Neural cell (in vitro differentiated cells): ENCODE measurements around the gene SLC34A3. TPM values are rescaled to one million over a fixed set of nuclear protein-coding genes. Genes with fewer than 3 reads are reported as not detected.

ENCODE experiments used
- H2AFZ ChIP-seq: fragments of 200-600, 300-800 bp; sonication (generic), shearing (Covaris generic); 2 replicates; pipeline ENCODE4 v1.6.0; 2014; ENCODE audit warnings: low read depth, mild to moderate bottlenecking, antibody characterized with exemption, low read length, moderate library complexity
- H3F3A ChIP-seq: fragments of 200-600 bp; shearing (Covaris generic); 2 replicates; pipeline ENCODE4 v1.6.1; 2016; ENCODE audit warnings: mild to moderate bottlenecking, moderate library complexity, mixed read lengths, antibody characterized with exemption, low read length; ENCODE audit not compliant: insufficient read depth, poor library complexity, severe bottlenecking
- H3K27ac ChIP-seq: fragments of 200-600, 300-800 bp; sonication (generic), shearing (Covaris generic); 2 replicates; pipeline ENCODE4 v1.5.1; 2014; ENCODE audit warnings: mild to moderate bottlenecking, low read length, moderate library complexity
- H3K27me3 ChIP-seq: fragments of 300-800, 200-600 bp; sonication (generic), shearing (Covaris generic); 2 replicates; pipeline ENCODE4 v1.6.0; 2014; ENCODE audit warnings: mild to moderate bottlenecking, low read depth, low read length, moderate library complexity; ENCODE audit not compliant: insufficient read depth
- H3K36me3 ChIP-seq: fragments of 300-800, 200-600 bp; sonication (generic), shearing (Covaris generic); 2 replicates; pipeline ENCODE4 v1.5.1; 2014; ENCODE audit warnings: mild to moderate bottlenecking, antibody characterized with exemption, low read length, moderate library complexity; ENCODE audit not compliant: insufficient read depth
- H3K4me2 ChIP-seq: fragments of 300-800, 200-600 bp; sonication (generic), shearing (Covaris generic); 2 replicates; pipeline ENCODE4 v1.6.0; 2014; ENCODE audit warnings: mild to moderate bottlenecking, low read length
- H3K4me3 ChIP-seq: fragments of 300-800, 200-600 bp; sonication (generic), shearing (Covaris generic); 2 replicates; pipeline ENCODE4 v1.5.1; 2014; ENCODE audit warnings: mild to moderate bottlenecking, low read length, moderate library complexity
- H3K79me2 ChIP-seq: fragments of 200-600 bp; shearing (Covaris generic); replicated peaks from 2 replicates; pipeline ENCODE4 v1.6.0; 2014; ENCODE audit warnings: mild to moderate bottlenecking, low read length, moderate library complexity; ENCODE audit not compliant: insufficient read depth
- H3K9ac ChIP-seq: fragments of 300-800, 200-600 bp; sonication (generic), shearing (Covaris generic); 2 replicates; pipeline ENCODE4 v1.6.1; 2016; ENCODE audit warnings: mild to moderate bottlenecking, low read length, mixed read lengths
- H3K9me2 ChIP-seq: fragments of 200-600 bp; shearing (Covaris generic); 2 replicates; pipeline ENCODE4 v1.6.1; 2016; ENCODE audit warnings: mild to moderate bottlenecking, low read length, mixed read lengths; ENCODE audit not compliant: insufficient read depth
- H3K9me3 ChIP-seq: fragments of 200-600, 300-800 bp; sonication (generic), shearing (Covaris generic); 2 replicates; pipeline ENCODE4 v1.6.1; 2016; ENCODE audit warnings: mild to moderate bottlenecking, mixed run types, low read length, moderate library complexity, mixed read lengths
- H4K20me1 ChIP-seq: fragments of 200-600 bp; shearing (Covaris generic); 2 replicates; pipeline ENCODE4 v1.6.1; 2016; ENCODE audit warnings: mild to moderate bottlenecking, mixed run types; ENCODE audit not compliant: insufficient read depth
- CTCF ChIP-seq: fragments of 450-650 bp; IDR thresholded peaks from 2 replicates; pipeline ENCODE4 v1.5.1; 2014; ENCODE audit warnings: antibody characterized with exemption, mild to moderate bottlenecking, moderate library complexity; ENCODE audit not compliant: poor library complexity, severe bottlenecking
- EP300 ChIP-seq: fragments of 450-650 bp; conservative IDR thresholded peaks from 2 replicates; pipeline ENCODE4 v1.6.1; 2014; ENCODE audit warnings: antibody characterized with exemption, mild to moderate bottlenecking, moderate library complexity; ENCODE audit not compliant: poor library complexity, severe bottlenecking
- EZH2 ChIP-seq: fragments of 200-600, 300-800 bp; shearing (Covaris generic), sonication (generic); IDR thresholded peaks from 2 replicates; pipeline ENCODE4 v1.6.1; 2014; ENCODE audit warnings: antibody characterized with exemption, low read length, borderline replicate concordance, mild to moderate bottlenecking; ENCODE audit not compliant: insufficient read depth, poor library complexity, severe bottlenecking
- MXI1 ChIP-seq: fragments of 450-650 bp; conservative IDR thresholded peaks from 2 replicates; pipeline ENCODE4 v1.6.1; 2014; ENCODE audit warnings: antibody characterized with exemption, mild to moderate bottlenecking; ENCODE audit not compliant: poor library complexity, severe bottlenecking
- POLR2AphosphoS5 ChIP-seq: IDR thresholded peaks from 2 replicates; pipeline ENCODE4 v1.6.1; 2012
- RAD21 ChIP-seq: fragments of 450-650 bp; conservative IDR thresholded peaks from 2 replicates; pipeline ENCODE4 v1.6.1; 2014; ENCODE audit warnings: antibody characterized with exemption, mild to moderate bottlenecking, moderate library complexity
- SMC3 ChIP-seq: fragments of 450-650 bp; conservative IDR thresholded peaks from 2 replicates; pipeline ENCODE4 v1.6.1; 2014; ENCODE audit warnings: antibody characterized with exemption, mild to moderate bottlenecking, moderate library complexity; ENCODE audit not compliant: poor library complexity
- TAF1 ChIP-seq: IDR thresholded peaks from 2 replicates; pipeline ENCODE4 v1.6.1; 2012; ENCODE audit warnings: low read depth
- polyA plus RNA-seq: library from polyadenylated mRNA; depleted of rRNA; stranded (reverse); fragments of >200 nt; gene quantifications from 2 replicates; pipeline ENCODE4 v1.2.3, GENCODE V29; 2014
- TF ChIP-seq, protein P1 (sequence below): IDR thresholded peaks from 2 replicates; pipeline ENCODE4 v1.6.1; 2012; ENCODE audit warnings: borderline replicate concordance

Gene SLC34A3
- polyA plus RNA-seq, 1 donor from 2014 or later: 0.27 TPM

DNA sequence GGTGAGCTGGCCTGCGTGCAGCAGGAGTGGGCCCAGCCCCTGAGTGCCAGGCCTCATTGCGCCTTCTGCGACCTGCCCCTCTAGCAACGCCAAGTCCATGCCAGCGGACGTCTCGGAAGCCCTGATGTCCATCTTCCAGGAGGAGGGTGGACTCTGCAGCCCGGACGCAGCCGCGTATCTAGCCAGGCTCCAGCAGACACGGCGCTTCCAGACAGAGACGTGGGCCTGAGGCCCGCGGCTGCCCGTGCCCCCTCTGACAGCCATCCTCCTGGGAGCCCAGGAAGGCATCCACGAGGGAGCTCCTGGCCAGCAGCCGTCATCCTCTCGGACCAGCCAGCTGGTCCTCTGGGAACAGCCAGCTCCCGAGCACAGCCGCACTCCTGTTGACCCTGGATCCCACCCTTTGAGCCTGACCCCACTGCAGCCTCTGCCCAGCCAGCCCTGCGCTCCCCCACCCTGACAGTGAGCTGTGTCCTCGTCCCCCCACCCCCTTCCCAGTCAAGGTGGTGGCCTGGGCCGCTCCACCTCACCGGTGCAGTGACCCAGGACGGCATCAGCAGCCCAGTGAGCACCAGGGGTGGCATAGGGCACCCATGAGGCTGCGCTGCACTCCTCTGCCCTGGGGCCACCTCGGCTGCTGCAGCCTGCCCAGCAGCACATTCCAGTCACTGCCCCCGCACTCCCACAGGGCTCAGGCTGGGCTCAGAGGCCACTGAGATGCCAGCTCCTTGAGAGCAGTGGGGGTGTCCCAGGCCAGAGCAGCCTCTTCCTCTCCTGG lies 14.3 kb upstream of the SLC34A3 start:
- Histone ChIP-seq H3K4me3 (no peak overlapping the region), H3K4me2 (no peak overlapping the region), H3K79me2 (no peaks in the 10 kb centered on the region), H3K27ac (no peak overlapping the region), H4K20me1 (no peaks in the 10 kb centered on the region), H3K9me3 (no peaks in the 10 kb centered on the region), H3K36me3 (no peaks in the 10 kb centered on the region), H3K27me3 (no peaks in the 10 kb centered on the region), H3K9me2 (no peaks in the 10 kb centered on the region), H3F3A (no peaks in the 10 kb centered on the region), H2AFZ (no peak overlapping the region), H3K9ac (no peak overlapping the region)
- TF ChIP-seq POLR2AphosphoS5: no peak
- TF ChIP-seq EZH2: no peak
- no peak for TF ChIP-seq TAF1
- no peak for TF ChIP-seq RAD21
- no peak for TF ChIP-seq EP300
- TF ChIP-seq, protein P1, sequence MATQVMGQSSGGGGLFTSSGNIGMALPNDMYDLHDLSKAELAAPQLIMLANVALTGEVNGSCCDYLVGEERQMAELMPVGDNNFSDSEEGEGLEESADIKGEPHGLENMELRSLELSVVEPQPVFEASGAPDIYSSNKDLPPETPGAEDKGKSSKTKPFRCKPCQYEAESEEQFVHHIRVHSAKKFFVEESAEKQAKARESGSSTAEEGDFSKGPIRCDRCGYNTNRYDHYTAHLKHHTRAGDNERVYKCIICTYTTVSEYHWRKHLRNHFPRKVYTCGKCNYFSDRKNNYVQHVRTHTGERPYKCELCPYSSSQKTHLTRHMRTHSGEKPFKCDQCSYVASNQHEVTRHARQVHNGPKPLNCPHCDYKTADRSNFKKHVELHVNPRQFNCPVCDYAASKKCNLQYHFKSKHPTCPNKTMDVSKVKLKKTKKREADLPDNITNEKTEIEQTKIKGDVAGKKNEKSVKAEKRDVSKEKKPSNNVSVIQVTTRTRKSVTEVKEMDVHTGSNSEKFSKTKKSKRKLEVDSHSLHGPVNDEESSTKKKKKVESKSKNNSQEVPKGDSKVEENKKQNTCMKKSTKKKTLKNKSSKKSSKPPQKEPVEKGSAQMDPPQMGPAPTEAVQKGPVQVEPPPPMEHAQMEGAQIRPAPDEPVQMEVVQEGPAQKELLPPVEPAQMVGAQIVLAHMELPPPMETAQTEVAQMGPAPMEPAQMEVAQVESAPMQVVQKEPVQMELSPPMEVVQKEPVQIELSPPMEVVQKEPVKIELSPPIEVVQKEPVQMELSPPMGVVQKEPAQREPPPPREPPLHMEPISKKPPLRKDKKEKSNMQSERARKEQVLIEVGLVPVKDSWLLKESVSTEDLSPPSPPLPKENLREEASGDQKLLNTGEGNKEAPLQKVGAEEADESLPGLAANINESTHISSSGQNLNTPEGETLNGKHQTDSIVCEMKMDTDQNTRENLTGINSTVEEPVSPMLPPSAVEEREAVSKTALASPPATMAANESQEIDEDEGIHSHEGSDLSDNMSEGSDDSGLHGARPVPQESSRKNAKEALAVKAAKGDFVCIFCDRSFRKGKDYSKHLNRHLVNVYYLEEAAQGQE: no peak
- TF ChIP-seq SMC3: no peak
- no peak for TF ChIP-seq CTCF
- TF ChIP-seq MXI1: no peak

- H3K36me3 ChIP-seq: no peaks in the 10 kb centered on the region
These were observed 13.2 kb upstream of the SLC34A3 start for GRCh38 chr9:137217276-137218211.

More at GRCh38 chr9:137217276-137218211, 13.2 kb upstream of the SLC34A3 start:
- Histone ChIP-seq H3K9me2 (no peaks in the 10 kb centered on the region), H3K27ac (no peak overlapping the region), H2AFZ (no peak overlapping the region), H3F3A (no peaks in the 10 kb centered on the region), H3K4me2 (no peak overlapping the region), H3K79me2 (no peaks in the 10 kb centered on the region), H4K20me1 (no peaks in the 10 kb centered on the region), H3K9me3 (no peaks in the 10 kb centered on the region), H3K9ac (no peak overlapping the region), H3K4me3 (no peak overlapping the region), H3K27me3 (no peaks in the 10 kb centered on the region)
- no peak for TF ChIP-seq EZH2
- TF ChIP-seq, protein P1: no peak
- TF ChIP-seq TAF1: no peak
- TF ChIP-seq MXI1: no peak
- TF ChIP-seq RAD21: no peak
- no peak for TF ChIP-seq POLR2AphosphoS5
- no peak for TF ChIP-seq CTCF
- TF ChIP-seq SMC3: no peak
- TF ChIP-seq EP300: no peak
